Naive thymus-derived CD4-positive, alpha-beta T cell (primary cell): Measurements from ENCODE around the gene DIO3. TPM values are rescaled to one million over a fixed set of nuclear protein-coding genes. Genes with fewer than 3 reads are reported as not detected.
A peak's percentile ranks its signal among the peaks of the same experiment; 100 is the strongest.

Source experiments
- ATAC-seq: fragments of 150-1000 bp; cut with Tn5 transposase; 2 replicates; pipeline ENCODE4 v1.10.0; 2021; ENCODE audit warnings: mild to moderate bottlenecking, moderate library complexity
- CTCF ChIA-PET: fragments of 350-600 bp; sonication (Branson Sonifier 250); formaldehyde crosslinking; loops from one replicate; lab custom pipeline; 2021; ENCODE audit warnings: antibody characterized with exemption; lab: Charles Lee
- POLR2A ChIA-PET: fragments of 350-600 bp; sonication (Branson Sonifier 250); formaldehyde crosslinking; loops from one replicate; lab custom pipeline; 2021; ENCODE audit warnings: antibody characterized with exemption, inconsistent platforms; lab: Charles Lee
- DNase-seq, 9 donors: peaks; one replicate each; pipeline versions ENCODE4 v3.0.0 to v3.0.0-alpha.2; 2020 to 2022; ENCODE audit warnings: mixed read lengths in 1 of 9
- H3K27ac ChIP-seq: one replicate; pipeline ENCODE4 v1.7.0; 2013; ENCODE audit warnings: mild to moderate bottlenecking, low read depth, low read length, moderate library complexity
- H3K27me3 ChIP-seq, 2 donors: one replicate each; pipeline ENCODE4 v1.7.0; 2013; ENCODE audit warnings: low read length in 2 of 2, mild to moderate bottlenecking in 2 of 2, moderate library complexity in 2 of 2; ENCODE audit not compliant: control insufficient read depth in 2 of 2, insufficient read depth in 2 of 2
- H3K36me3 ChIP-seq, 3 experiments: 1 replicate in 2 of 3; 2 replicates in 1 of 3; pipeline ENCODE4 v1.7.0; 2013; ENCODE audit warnings: low read length in 3 of 3, mild to moderate bottlenecking in 3 of 3, moderate library complexity in 1 of 3; ENCODE audit not compliant: insufficient read depth in 3 of 3, control insufficient read depth in 2 of 3
- H3K4me1 ChIP-seq, 2 donors: one replicate each; pipeline ENCODE4 v1.7.0; 2013; ENCODE audit warnings: low read length in 2 of 2, mild to moderate bottlenecking in 2 of 2, moderate library complexity in 1 of 2; ENCODE audit not compliant: control insufficient read depth in 2 of 2, insufficient read depth in 2 of 2
- H3K4me3 ChIP-seq: 2 replicates; pipeline ENCODE4 v1.7.0; 2013; ENCODE audit warnings: mild to moderate bottlenecking, low read length
- H3K9me3 ChIP-seq, 3 experiments: 1 replicate in 2 of 3; 2 replicates in 1 of 3; pipeline ENCODE4 v1.7.0; 2013; ENCODE audit warnings: low read length in 3 of 3; ENCODE audit not compliant: control insufficient read depth in 2 of 3
- H3K27ac Mint-ChIP-seq, 9 donors: one replicate each; pipeline ENCODE4 v1.8.0; 2020 to 2022; ENCODE audit warnings: mixed read lengths in 9 of 9, mild to moderate bottlenecking in 8 of 9, moderate library complexity in 5 of 9, inconsistent platforms in 2 of 9
- H3K27me3 Mint-ChIP-seq, 5 donors: one replicate each; pipeline ENCODE4 v1.8.0; 2021 to 2022; ENCODE audit warnings: mixed read lengths in 5 of 5, mild to moderate bottlenecking in 1 of 5
- H3K36me3 Mint-ChIP-seq, 5 donors: one replicate each; pipeline ENCODE4 v1.8.0; 2020 to 2022; ENCODE audit warnings: mixed read lengths in 5 of 5, mild to moderate bottlenecking in 3 of 5, inconsistent platforms in 1 of 5
- H3K4me1 Mint-ChIP-seq, 7 donors: one replicate each; pipeline ENCODE4 v1.8.0; 2020 to 2022; ENCODE audit warnings: mixed read lengths in 7 of 7, mild to moderate bottlenecking in 3 of 7, inconsistent platforms in 1 of 7
- H3K4me3 Mint-ChIP-seq, 10 donors: one replicate each; pipeline ENCODE4 v1.8.0; 2020 to 2022; ENCODE audit warnings: mild to moderate bottlenecking in 10 of 10, mixed read lengths in 10 of 10, moderate library complexity in 6 of 10, inconsistent platforms in 2 of 10
- H3K9me3 Mint-ChIP-seq, 11 donors: one replicate each; pipeline ENCODE4 v1.8.0; 2020 to 2022; ENCODE audit warnings: mixed read lengths in 11 of 11, mild to moderate bottlenecking in 4 of 11, inconsistent platforms in 1 of 11, moderate library complexity in 1 of 11
- intact Hi-C, 2 donors: fragments of 100-400 bp; cut with micrococcal nuclease; formaldehyde crosslinking; loops; one replicate each; pipeline ENCODE4 v1.15.1; 2023
- polyA plus RNA-seq, 2 donors: library from polyadenylated mRNA; unstranded; fragments of 300-500 nt; fragmentation: Illumina TruSeq; gene quantifications; one replicate each; pipeline ENCODE4 v1.2.3, GENCODE V29; 2021
- total RNA-seq, 6 experiments: library from RNA in 5 of 6; stranded (reverse) in 5 of 6; gene quantifications; 1 replicate in 5 of 6; 2 replicates in 1 of 6; pipeline ENCODE4 v1.2.3 and lab custom pipeline; 2021 to 2026

The DIO3 gene
- total and polyA plus RNA-seq, 7 experiments from 2014 or later: not detected

GRCh38 chr14:101602466-101602840 is 41.2 kb downstream of the DIO3 start:
- Mint-ChIP-seq H3K27ac (no peak overlapping the region), H3K9me3 (peaks cover 0 to 5% (median 0%) of the 10 kb centered on the region in 11 donors), H3K36me3 (peaks cover 0 to 12% (median 0%) of the 10 kb centered on the region in 5 donors), H3K4me1 (peaks cover 7 to 27% (median 19%) of the 10 kb centered on the region in 7 donors), H3K27me3 (peaks cover 17 to 26% (median 18%) of the 10 kb centered on the region in 5 donors), H3K4me3 (no peak overlapping the region)
- ATAC-seq (no peak), DNase-seq (peak in 1 of 9 donors; percentile 15)
- Histone ChIP-seq H3K27ac (no peak overlapping the region), H3K4me1 (peaks cover 0 to 17% of the 10 kb centered on the region in 2 donors), H3K27me3 (no peaks in the 10 kb centered on the region), H3K4me3 (no peak overlapping the region), H3K9me3 (no peaks in the 10 kb centered on the region), H3K36me3 (no peaks in the 10 kb centered on the region)
- intact Hi-C loops: no loop called here
- POLR2A ChIA-PET: no interaction called here
- CTCF ChIA-PET: no interaction called here

- H3K4me3 ChIP-seq: no peak overlapping the region
- Mint-ChIP-seq H3K36me3 (peaks cover 0 to 7% (median 0%) of the 10 kb centered on the region in 5 donors), H3K27ac (no peak overlapping the region), H3K4me3 (no peak overlapping the region), H3K27me3 (peaks cover 17 to 29% (median 22%) of the 10 kb centered on the region in 5 donors), H3K9me3 (peaks cover 0 to 3% (median 0%) of the 10 kb centered on the region in 11 donors), H3K4me1 (peaks cover under 1 to 20% (median 12%) of the 10 kb centered on the region in 7 donors)
- ChIA-PET CTCF (interaction anchor here (0.5 kb wide), 1 partner anchor 443 kb away, joined by 5 read pairs; no protein-coding TSS in a partner anchor), POLR2A (no interaction called here)
- H3K27me3 ChIP-seq: no peaks in the 10 kb centered on the region
- intact Hi-C loops: no loop called here
- H3K9me3 ChIP-seq: no peaks in the 10 kb centered on the region
- ATAC-seq: no peak
- no peaks in the 10 kb centered on the region for H3K36me3 ChIP-seq
- H3K27ac ChIP-seq: no peak overlapping the region
- no peak for DNase-seq
- peaks cover 0 to 11% of the 10 kb centered on the region in 2 donors for H3K4me1 ChIP-seq
Observed at GRCh38 chr14:101603096-101603495, 41.8 kb downstream of the DIO3 start.

DNA sequence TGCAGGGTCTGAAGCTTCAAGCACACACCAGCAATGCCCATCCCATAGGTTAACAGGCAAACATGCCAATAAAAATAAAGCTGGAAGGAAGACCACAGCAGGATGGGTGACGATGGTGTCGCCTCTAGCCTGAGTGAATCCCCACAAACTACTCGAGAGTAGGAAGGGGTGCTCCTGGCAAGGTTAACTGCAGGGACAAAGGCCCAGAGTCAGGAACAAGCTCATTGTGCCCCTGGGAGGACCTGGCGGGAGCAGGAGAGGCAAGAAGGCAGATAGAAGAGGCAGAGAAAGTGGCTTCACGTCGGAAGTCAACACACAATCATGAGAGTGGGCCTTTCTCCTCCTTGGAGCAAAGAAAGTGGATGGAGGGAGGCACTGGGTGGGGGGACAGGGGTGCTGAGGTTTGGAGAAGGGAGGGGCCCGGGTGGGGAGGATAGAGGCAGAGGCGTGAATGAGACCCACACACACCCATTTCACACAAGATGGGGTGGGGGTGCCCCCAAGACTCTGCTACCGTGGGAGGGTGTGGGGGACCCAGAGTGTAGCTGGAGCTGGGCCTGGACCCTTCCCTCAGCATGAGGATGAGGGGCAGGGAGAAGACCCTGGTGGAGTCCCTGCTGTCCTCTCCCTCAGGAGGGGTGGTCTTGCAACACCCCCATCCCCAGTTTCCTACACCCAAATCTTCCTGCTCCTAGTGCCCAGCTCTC is 43.1 kb downstream of the DIO3 start:
- Mint-ChIP-seq H3K9me3 (peaks cover 0 to 3% (median 0%) of the 10 kb centered on the region in 11 donors), H3K27ac (no peak overlapping the region), H3K4me3 (no peak overlapping the region), H3K36me3 (peaks cover 0 to 5% (median 0%) of the 10 kb centered on the region in 5 donors), H3K27me3 (peaks cover 25 to 41% (median 35%) of the 10 kb centered on the region in 5 donors), H3K4me1 (peaks cover 0 to 9% (median 6%) of the 10 kb centered on the region in 7 donors)
- no peak overlapping the region for H3K4me3 ChIP-seq
- no peaks in the 10 kb centered on the region for H3K9me3 ChIP-seq
- ATAC-seq (no peak), DNase-seq (peak in 1 of 9 donors; percentile 15)
- ChIA-PET CTCF (no interaction called here), POLR2A (no interaction called here)
- no peaks in the 10 kb centered on the region for H3K36me3 ChIP-seq
- H3K27ac ChIP-seq: no peak overlapping the region
- H3K27me3 ChIP-seq: no peaks in the 10 kb centered on the region
- H3K4me1 ChIP-seq: no peaks in the 10 kb centered on the region
- intact Hi-C loops: no loop called here

- no peaks in the 10 kb centered on the region for H3K36me3 ChIP-seq
- no peaks in the 10 kb centered on the region for H3K4me1 ChIP-seq
- Mint-ChIP-seq H3K4me1 (peaks cover 0 to 6% (median 0%) of the 10 kb centered on the region in 7 donors), H3K27me3 (peaks cover 28 to 41% (median 39%) of the 10 kb centered on the region in 5 donors), H3K4me3 (no peak overlapping the region), H3K9me3 (peaks cover 0 to 3% (median 0%) of the 10 kb centered on the region in 11 donors), H3K36me3 (peaks cover 0 to 5% (median 0%) of the 10 kb centered on the region in 5 donors), H3K27ac (peak overlapping the region in 1 of 9 donors; percentile 32)
- no peak overlapping the region for H3K27ac ChIP-seq
- intact Hi-C loops: no loop called here
- no peak for DNase-seq
- no peak overlapping the region for H3K4me3 ChIP-seq
- POLR2A ChIA-PET: no interaction called here
- CTCF ChIA-PET: no interaction called here
- H3K27me3 ChIP-seq: no peaks in the 10 kb centered on the region
- ATAC-seq: no peak
- H3K9me3 ChIP-seq: no peaks in the 10 kb centered on the region
Observed at GRCh38 chr14:101604935-101605780, 43.9 kb downstream of the DIO3 start.

GRCh38 chr14:101605836-101606235 is 44.5 kb downstream of the DIO3 start:
- ChIA-PET CTCF (no interaction called here), POLR2A (no interaction called here)
- Histone ChIP-seq H3K36me3 (no peaks in the 10 kb centered on the region), H3K9me3 (no peaks in the 10 kb centered on the region), H3K4me1 (no peaks in the 10 kb centered on the region), H3K27me3 (no peaks in the 10 kb centered on the region), H3K27ac (no peak overlapping the region), H3K4me3 (no peak overlapping the region)
- Mint-ChIP-seq H3K27me3 (peaks cover 34 to 45% (median 43%) of the 10 kb centered on the region in 5 donors), H3K4me3 (no peak overlapping the region), H3K36me3 (peaks cover 0 to 5% (median 0%) of the 10 kb centered on the region in 5 donors), H3K9me3 (peaks cover 0 to 3% (median 0%) of the 10 kb centered on the region in 11 donors), H3K4me1 (peaks cover 0 to 6% (median 0%) of the 10 kb centered on the region in 7 donors), H3K27ac (no peak overlapping the region)
- DNase-seq: no peak
- no peak for ATAC-seq
- intact Hi-C loops: no loop called here
